ENCODE measurements around the gene RAD51B. TPM values are rescaled to one million over a fixed set of nuclear protein-coding genes. Genes with fewer than 3 reads are reported as not detected.
"Not testable (repeated sequence)": the region's sequence is repeated elsewhere in the genome, so short reads cannot be mapped to it uniquely, and the experiment has no call there.

The RAD51B gene
- total RNA-seq, 4 donors from 2014 or later: 8.9 to 30.3 (median 10.4) TPM

GRCh38 chr14:68254669-68255527 lies 435.3 kb downstream of the RAD51B start:
- no peak for DNase-seq (ENCODE audit: low spot score)
- no peak for TF ChIP-seq CTCF (IDR thresholded peaks at IDR 0.05)
- ATAC-seq (ENCODE audit: low FRiP score): no peak

DNA sequence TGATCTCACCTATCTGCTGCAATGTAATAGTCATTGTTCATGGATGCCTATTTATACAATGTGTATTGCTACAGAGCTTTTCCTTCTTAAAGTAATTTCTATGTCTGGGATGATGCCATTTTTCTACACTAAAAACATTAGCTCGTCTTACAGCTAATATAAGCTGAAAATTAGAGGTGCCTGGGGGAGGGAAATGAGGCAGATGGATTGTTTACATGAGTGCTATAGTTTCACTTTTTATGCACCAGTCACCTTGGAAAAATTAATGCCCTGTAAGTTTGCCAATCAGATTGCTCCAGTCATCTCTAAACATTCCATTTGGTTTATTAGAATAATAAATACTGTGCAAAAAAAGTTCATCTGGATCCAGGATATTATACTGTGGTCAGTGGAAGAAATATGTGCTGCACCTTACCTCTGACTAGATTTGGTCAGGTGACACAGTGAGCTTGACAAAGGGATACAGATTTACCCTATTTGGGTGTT lies 436.2 kb downstream of the RAD51B start:
- TF ChIP-seq CTCF (IDR thresholded peaks at IDR 0.05): no peak
- ATAC-seq (ENCODE audit: low FRiP score) (no peak), DNase-seq (ENCODE audit: low spot score) (no peak)

DNA sequence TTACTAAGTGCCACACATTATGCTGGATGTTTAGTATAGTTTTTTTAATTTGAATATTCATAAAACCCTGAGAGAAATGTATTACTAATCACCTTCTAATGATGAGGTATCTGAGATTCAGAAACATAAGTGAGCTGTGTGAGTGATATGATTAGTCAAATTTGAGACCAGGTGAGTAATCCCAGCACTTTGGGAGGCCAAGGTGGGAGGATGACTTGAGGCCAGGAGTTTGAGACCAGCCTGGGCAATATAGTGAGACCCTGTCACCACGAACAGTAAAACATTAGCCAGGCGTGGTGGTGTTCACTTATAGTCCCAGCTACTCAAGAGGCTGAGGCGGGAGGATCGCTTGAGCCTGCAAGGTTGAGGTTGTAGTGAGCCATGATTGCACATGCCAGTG lies 438.4 kb downstream of the RAD51B start:
- DNase-seq (ENCODE audit: low spot score) (no peak), ATAC-seq (ENCODE audit: low FRiP score) (no peak)
- no peak for TF ChIP-seq CTCF (IDR thresholded peaks at IDR 0.05)

- ATAC-seq (ENCODE audit: low FRiP score); DNase-seq (ENCODE audit: low spot score): not testable (repeated sequence)
These were observed 439.4 kb downstream of the RAD51B start for GRCh38 chr14:68258995-68259394.

- DNase-seq (ENCODE audit: low spot score): no peak
- ATAC-seq (ENCODE audit: low FRiP score): no peak
- TF ChIP-seq CTCF (IDR thresholded peaks at IDR 0.05): no peak
These were observed 440.5 kb downstream of the RAD51B start for GRCh38 chr14:68260121-68260520.

GRCh38 chr14:68261092-68261842 lies 441.7 kb downstream of the RAD51B start:
- no peak for TF ChIP-seq CTCF (IDR thresholded peaks at IDR 0.05)
- ATAC-seq (ENCODE audit: low FRiP score): no peak
- DNase-seq (ENCODE audit: low spot score): no peak

DNA sequence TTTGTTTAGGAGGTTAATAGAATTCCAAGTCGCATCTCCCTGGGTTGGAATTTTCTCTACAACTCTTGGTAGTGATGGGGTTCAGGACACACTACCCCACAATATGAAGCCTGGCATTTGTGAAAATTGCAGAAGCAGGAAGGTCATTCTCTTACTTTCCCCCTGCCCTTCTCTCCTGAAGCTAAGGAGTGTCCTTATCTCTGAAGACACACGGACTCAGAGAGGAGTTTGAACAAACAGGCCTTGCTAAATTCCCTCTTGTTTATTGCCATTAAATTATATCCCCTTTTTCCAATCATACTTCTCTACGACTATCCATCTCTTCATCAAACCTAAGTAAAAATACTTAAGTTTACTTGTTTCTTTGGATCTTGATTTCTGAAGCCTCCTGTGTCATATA lies 443.0 kb downstream of the RAD51B start:
- DNase-seq (ENCODE audit: low spot score) (no peak), ATAC-seq (ENCODE audit: low FRiP score) (no peak)
- no peak for TF ChIP-seq CTCF (IDR thresholded peaks at IDR 0.05)

All from omental fat pad (tissue), 4 donors.